Measurements from ENCODE around the gene SPNS2. TPM values are rescaled to one million over a fixed set of nuclear protein-coding genes. Genes with fewer than 3 reads are reported as not detected.
A peak's percentile ranks its signal among the peaks of the same experiment; 100 is the strongest.

SPNS2 gene
- polyA plus RNA-seq, 1 of the 3 experiments (the other 2 are of a cell fraction), result 0.08 TPM

GRCh38 chr17:4553669-4554068 is 55.0 kb downstream of the SPNS2 start (continued):
- TF ChIP-seq PBX3 (IDR thresholded peaks at IDR 0.05) (no peak), CHD2 (IDR thresholded peaks at IDR 0.05; ENCODE audit: low read length, partially characterized antibody) (no peak), RCOR1 (IDR thresholded peaks at IDR 0.05; ENCODE audit: low read length) (no peak), RXRA (IDR thresholded peaks at IDR 0.05; ENCODE audit: borderline replicate concordance, low read depth) (no peak)

GRCh38 chr17:4554441-4554996 is 55.8 kb downstream of the SPNS2 start:
- Histone ChIP-seq H3K9ac (peak overlapping the region; percentile 80), H3K27ac (ENCODE audit: low read depth in 2 of 2, low read length in 1 of 2) (peak overlapping the region; percentile 29 to 66; a peak in 3 of 4 replicates), H3K4me3 (ENCODE audit: low read depth in 2 of 2, low read length in 1 of 2) (peak overlapping the region; percentile 95 to 99), H3F3A (replicated peaks; ENCODE audit: insufficient read depth) (peaks cover 3% of the 10 kb centered on the region), H2AFZ (ENCODE audit: low read depth) (peak overlapping the region; percentile 98; the same call in 1 of the 2 replicates), H3K9me2 (no peaks in the 10 kb centered on the region), H3K27me3 (ENCODE audit: insufficient read depth) (no peaks in the 10 kb centered on the region), H3K36me3 (replicated peaks in 1 of 2; ENCODE audit: control insufficient read depth in 1 of 2, insufficient read depth in 2 of 2, low read length in 1 of 2) (peaks cover 18 to 39% of the 10 kb centered on the region in 2 experiments), H4K20me1 (ENCODE audit: insufficient read depth) (no peaks in the 10 kb centered on the region), H3K9me3 (no peaks in the 10 kb centered on the region), H3K4me1 (ENCODE audit: control insufficient read depth in 1 of 2, insufficient read depth in 2 of 2, low read depth in 1 of 2, low read length in 1 of 2) (peaks cover 7 to 18% of the 10 kb centered on the region in 2 experiments; a peak in 1 of 4 replicates), H3K79me2 (ENCODE audit: insufficient read depth) (peaks cover 31% of the 10 kb centered on the region), H3K4me2 (peak overlapping the region; percentile 98)
- CTCF ChIA-PET, result interaction anchor here (0.7 to 2.7 kb wide), 6 partner anchors 10 to 133 kb away, joined by 3 to 15 read pairs (median 6); no protein-coding TSS in a partner anchor
- no peak for DNase-seq
- POLR2A ChIA-PET, result interaction anchor here (0.5 to 1.4 kb wide), 2 partner anchors 17 to 18 kb away, joined by 3 to 7 read pairs; no protein-coding TSS in a partner anchor
- TF ChIP-seq ELF1 (IDR thresholded peaks at IDR 0.05), result no peak
- 6% methylated on average over 10 of the region's 18 CpGs for WGBS (ENCODE audit: low lambda C conversion rate)

- POLR2A ChIA-PET, result interaction anchor here (0.6 to 1.4 kb wide), 4 partner anchors 11 to 79 kb away, joined by 3 to 7 read pairs (median 4); no protein-coding TSS in a partner anchor
- Histone ChIP-seq H3K27me3 (ENCODE audit: insufficient read depth) (no peaks in the 10 kb centered on the region), H3K9me2 (no peaks in the 10 kb centered on the region), H3F3A (replicated peaks; ENCODE audit: insufficient read depth) (peaks cover 3% of the 10 kb centered on the region), H3K4me3 (ENCODE audit: low read depth in 2 of 2, low read length in 1 of 2) (peak within 1 kb of the TSS; percentile 95 to 99), H4K20me1 (ENCODE audit: insufficient read depth) (no peaks in the 10 kb centered on the region), H3K9me3 (no peaks in the 10 kb centered on the region), H2AFZ (ENCODE audit: low read depth) (peak within 1 kb of the TSS; percentile 98), H3K4me1 (ENCODE audit: control insufficient read depth in 1 of 2, insufficient read depth in 2 of 2, low read depth in 1 of 2, low read length in 1 of 2) (peaks cover 7 to 18% of the 10 kb centered on the region in 2 experiments; a peak in 1 of 4 replicates), H3K27ac (ENCODE audit: low read depth in 2 of 2, low read length in 1 of 2) (peak within 1 kb of the TSS; percentile 62 to 94), H3K36me3 (replicated peaks in 1 of 2; ENCODE audit: control insufficient read depth in 1 of 2, insufficient read depth in 2 of 2, low read length in 1 of 2) (peaks cover 18 to 32% of the 10 kb centered on the region in 2 experiments), H3K4me2 (peak within 1 kb of the TSS; percentile 98), H3K9ac (peak within 1 kb of the TSS; percentile 80), H3K79me2 (ENCODE audit: insufficient read depth) (peaks cover 31% of the 10 kb centered on the region)
- CTCF ChIA-PET, result interaction anchor here (0.8 to 2.7 kb wide), 6 partner anchors 11 to 141 kb away, joined by 3 to 15 read pairs (median 4); no protein-coding TSS in a partner anchor
- TF ChIP-seq RXRA (IDR thresholded peaks at IDR 0.05; ENCODE audit: borderline replicate concordance, low read depth) (no peak), USF1 (IDR thresholded peaks at IDR 0.05; ENCODE audit: borderline replicate concordance, low read depth) (peak; percentile 78), JUND (IDR thresholded peaks at IDR 0.05) (no peak), GABPA (IDR thresholded peaks at IDR 0.05; ENCODE audit: low read depth) (peak; percentile 88), YY1 (IDR thresholded peaks at IDR 0.05; ENCODE audit: low read depth) (peak; percentile 67; the same call in 1 of the 2 replicates), ELF1 (IDR thresholded peaks at IDR 0.05) (peak; percentile 92), SIN3A (IDR thresholded peaks at IDR 0.05; ENCODE audit: borderline replicate concordance, low read depth, low read length) (peak; percentile 93), NRF1 (IDR thresholded peaks at IDR 0.05; ENCODE audit: low read depth, low read length) (peak; percentile 91), RCOR1 (IDR thresholded peaks at IDR 0.05; ENCODE audit: low read length) (peak; percentile 19; the same call in 1 of the 2 replicates), MXI1 (IDR thresholded peaks at IDR 0.05; ENCODE audit: low read depth, low read length) (peak; percentile 100), FOXM1 (IDR thresholded peaks at IDR 0.05; ENCODE audit: low read depth) (no peak), CHD2 (IDR thresholded peaks at IDR 0.05; ENCODE audit: low read length, partially characterized antibody) (peak; percentile 68), TAF1 (IDR thresholded peaks at IDR 0.05; ENCODE audit: borderline replicate concordance, low read depth, low read length) (peak; percentile 76), POLR2AphosphoS5 (IDR thresholded peaks at IDR 0.05; ENCODE audit: low read depth, low read length) (peak; percentile 97)
- TF ChIP-seq, protein P1, sequence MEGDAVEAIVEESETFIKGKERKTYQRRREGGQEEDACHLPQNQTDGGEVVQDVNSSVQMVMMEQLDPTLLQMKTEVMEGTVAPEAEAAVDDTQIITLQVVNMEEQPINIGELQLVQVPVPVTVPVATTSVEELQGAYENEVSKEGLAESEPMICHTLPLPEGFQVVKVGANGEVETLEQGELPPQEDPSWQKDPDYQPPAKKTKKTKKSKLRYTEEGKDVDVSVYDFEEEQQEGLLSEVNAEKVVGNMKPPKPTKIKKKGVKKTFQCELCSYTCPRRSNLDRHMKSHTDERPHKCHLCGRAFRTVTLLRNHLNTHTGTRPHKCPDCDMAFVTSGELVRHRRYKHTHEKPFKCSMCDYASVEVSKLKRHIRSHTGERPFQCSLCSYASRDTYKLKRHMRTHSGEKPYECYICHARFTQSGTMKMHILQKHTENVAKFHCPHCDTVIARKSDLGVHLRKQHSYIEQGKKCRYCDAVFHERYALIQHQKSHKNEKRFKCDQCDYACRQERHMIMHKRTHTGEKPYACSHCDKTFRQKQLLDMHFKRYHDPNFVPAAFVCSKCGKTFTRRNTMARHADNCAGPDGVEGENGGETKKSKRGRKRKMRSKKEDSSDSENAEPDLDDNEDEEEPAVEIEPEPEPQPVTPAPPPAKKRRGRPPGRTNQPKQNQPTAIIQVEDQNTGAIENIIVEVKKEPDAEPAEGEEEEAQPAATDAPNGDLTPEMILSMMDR (IDR thresholded peaks at IDR 0.05), result peak; percentile 52
- TF ChIP-seq, protein P2, sequence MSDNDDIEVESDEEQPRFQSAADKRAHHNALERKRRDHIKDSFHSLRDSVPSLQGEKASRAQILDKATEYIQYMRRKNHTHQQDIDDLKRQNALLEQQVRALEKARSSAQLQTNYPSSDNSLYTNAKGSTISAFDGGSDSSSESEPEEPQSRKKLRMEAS (IDR thresholded peaks at IDR 0.05; ENCODE audit: low read depth), result peak; percentile 100
- peak; percentile 100 for DNase-seq
- 4% methylated on average over 42 of the region's 69 CpGs for WGBS (ENCODE audit: low lambda C conversion rate)
These were observed 56.5 kb downstream of the SPNS2 start, which contains the start of gene MYBBP1A for GRCh38 chr17:4554997-4555799. Gene MYBBP1A (minus strand): TSS chr17:4555384. CDS start chr17:4555324, 60 bp downstream.

Measured in SK-N-SH (cell line).